Suprapubic skin (tissue), 3 donors: ENCODE measurements around the gene VSNL1.

ENCODE experiments used
- EP300 ChIP-seq: sonication (generic); formaldehyde crosslinking; IDR thresholded peaks from one replicate; pipeline ENCODE4 v1.6.1; 2017; ENCODE audit warnings: antibody characterized with exemption
- POLR2A ChIP-seq, 2 donors: fragments of 450-650 bp; IDR thresholded peaks; one replicate each; pipeline ENCODE4 v1.6.1; 2017; ENCODE audit warnings: antibody characterized with exemption in 2 of 2, mild to moderate bottlenecking in 2 of 2, moderate library complexity in 2 of 2
- TF ChIP-seq, protein P1 (sequence below), 2 donors: fragments of 200-600 bp in 1 of 2; fragments of 450-650 bp in 1 of 2; sonication (generic) in 1 of 2; IDR thresholded peaks; one replicate each; pipeline ENCODE4 v1.5.1; 2016 to 2019; ENCODE audit warnings: antibody characterized with exemption in 2 of 2, mild to moderate bottlenecking in 1 of 2, moderate library complexity in 1 of 2

DNA sequence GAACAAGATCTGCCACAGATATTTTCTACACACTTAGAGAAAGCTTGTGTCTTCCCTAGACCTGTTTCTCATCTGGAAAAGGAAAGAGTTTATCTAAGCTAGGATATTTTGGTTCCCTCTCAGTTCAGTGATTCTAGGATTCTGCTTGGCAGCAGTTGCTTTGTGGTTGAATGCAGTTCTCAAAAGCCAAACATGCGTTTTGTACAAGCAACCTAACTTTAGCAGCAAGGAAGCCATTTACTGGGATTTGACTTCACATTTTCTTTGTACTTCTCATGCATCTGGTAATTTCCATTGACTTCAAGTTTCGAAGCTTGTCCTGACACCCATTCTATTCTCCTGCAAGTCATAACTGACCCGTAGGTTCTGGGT is 33.3 kb downstream of the VSNL1 start:
- TF ChIP-seq, protein P1, sequence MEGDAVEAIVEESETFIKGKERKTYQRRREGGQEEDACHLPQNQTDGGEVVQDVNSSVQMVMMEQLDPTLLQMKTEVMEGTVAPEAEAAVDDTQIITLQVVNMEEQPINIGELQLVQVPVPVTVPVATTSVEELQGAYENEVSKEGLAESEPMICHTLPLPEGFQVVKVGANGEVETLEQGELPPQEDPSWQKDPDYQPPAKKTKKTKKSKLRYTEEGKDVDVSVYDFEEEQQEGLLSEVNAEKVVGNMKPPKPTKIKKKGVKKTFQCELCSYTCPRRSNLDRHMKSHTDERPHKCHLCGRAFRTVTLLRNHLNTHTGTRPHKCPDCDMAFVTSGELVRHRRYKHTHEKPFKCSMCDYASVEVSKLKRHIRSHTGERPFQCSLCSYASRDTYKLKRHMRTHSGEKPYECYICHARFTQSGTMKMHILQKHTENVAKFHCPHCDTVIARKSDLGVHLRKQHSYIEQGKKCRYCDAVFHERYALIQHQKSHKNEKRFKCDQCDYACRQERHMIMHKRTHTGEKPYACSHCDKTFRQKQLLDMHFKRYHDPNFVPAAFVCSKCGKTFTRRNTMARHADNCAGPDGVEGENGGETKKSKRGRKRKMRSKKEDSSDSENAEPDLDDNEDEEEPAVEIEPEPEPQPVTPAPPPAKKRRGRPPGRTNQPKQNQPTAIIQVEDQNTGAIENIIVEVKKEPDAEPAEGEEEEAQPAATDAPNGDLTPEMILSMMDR (IDR thresholded peaks at IDR 0.05) = no peak
- TF ChIP-seq POLR2A (IDR thresholded peaks at IDR 0.05) (no peak), EP300 (no peak)
